ENCODE results near the gene GNAQ.

The GNAQ gene

GRCh38 chr9:77911928-77912327 lies 119.7 kb downstream of the GNAQ start:
- H3K4me2 ChIP-seq (ENCODE audit: low read length) = no peak overlapping the region
- no peak overlapping the region for H3K4me3 ChIP-seq (ENCODE audit: low read depth, low read length)
- DNase-seq = no peak
- H3K79me1 ChIP-seq (ENCODE audit: low read length) = no peaks in the 10 kb centered on the region
- H3K4me1 ChIP-seq (ENCODE audit: control insufficient read depth in 1 of 2, insufficient read depth in 2 of 2, low read length in 2 of 2) = peaks cover 0 to 5% of the 10 kb centered on the region in 2 experiments
- H4K8ac ChIP-seq (ENCODE audit: low read depth, low read length) = no peak overlapping the region
- no CpG with 5 or more reads among the region's 2 CpGs for WGBS (ENCODE audit: extremely low coverage, insufficient coverage, insufficient read length)
- no peak overlapping the region for H3K23ac ChIP-seq (ENCODE audit: low read length)
- no peak overlapping the region for H3K14ac ChIP-seq (ENCODE audit: low read length)
- H3K36me3 ChIP-seq (ENCODE audit: control insufficient read depth in 1 of 2, insufficient read depth in 2 of 2, low read length in 2 of 2) = no peaks in the 10 kb centered on the region
- H2BK12ac ChIP-seq (ENCODE audit: low read length) = no peak overlapping the region
- no peak overlapping the region for H2AK5ac ChIP-seq (ENCODE audit: low read length)
- no peak overlapping the region for H3K18ac ChIP-seq (ENCODE audit: low read length)
- H4K12ac ChIP-seq (ENCODE audit: low read depth, low read length) = no peak overlapping the region
- H2AFZ ChIP-seq (ENCODE audit: insufficient read depth, low read length, poor library complexity) = no peak overlapping the region
- no peak overlapping the region for H4K91ac ChIP-seq (ENCODE audit: low read depth, low read length)
- no peaks in the 10 kb centered on the region for H3K9me3 ChIP-seq (ENCODE audit: insufficient read depth, low read depth, low read length)
- H2BK5ac ChIP-seq (ENCODE audit: low read depth, low read length, poor library complexity) = no peak overlapping the region
- no peak overlapping the region for H3K4ac ChIP-seq (ENCODE audit: low read depth, low read length)
- no peak overlapping the region for H2BK120ac ChIP-seq (ENCODE audit: insufficient read depth, low read length, poor library complexity)
- H3K79me2 ChIP-seq (ENCODE audit: control insufficient read depth, insufficient read depth, low read length, poor library complexity) = no peaks in the 10 kb centered on the region
- H3K27ac ChIP-seq (ENCODE audit: low read depth, low read length) = no peak overlapping the region
- H3K9ac ChIP-seq (ENCODE audit: low read length) = no peak overlapping the region
- no peaks in the 10 kb centered on the region for H3K27me3 ChIP-seq (ENCODE audit: insufficient read depth, low read length)

DNA sequence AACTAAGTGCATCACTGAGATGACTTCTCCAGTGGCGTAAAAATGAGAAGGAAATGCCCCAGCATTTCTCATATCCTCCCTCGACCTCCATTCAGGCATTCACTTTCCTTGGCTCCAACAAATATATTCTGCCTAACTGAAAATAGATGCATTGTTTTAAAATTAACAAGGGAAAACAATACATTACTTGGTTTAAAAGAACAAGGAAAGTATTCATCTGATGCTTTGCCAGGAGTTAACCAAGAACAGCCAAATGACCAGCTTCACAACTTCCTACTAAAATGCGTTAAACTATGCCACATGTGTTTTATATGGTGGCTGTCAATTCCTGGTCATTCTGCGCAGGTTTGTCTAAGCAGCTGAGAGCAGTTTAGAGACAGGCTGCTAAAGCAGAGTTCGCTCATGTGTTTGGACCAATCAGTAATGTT lies 121.4 kb downstream of the GNAQ start:
- Histone ChIP-seq H3K79me1 (ENCODE audit: low read length) (no peaks in the 10 kb centered on the region), H3K4me1 (ENCODE audit: control insufficient read depth in 1 of 2, insufficient read depth in 2 of 2, low read length in 2 of 2) (peaks cover 0 to 5% of the 10 kb centered on the region in 2 experiments), H2BK12ac (ENCODE audit: low read length) (no peak overlapping the region), H3K27ac (ENCODE audit: low read depth, low read length) (no peak overlapping the region), H3K9me3 (ENCODE audit: insufficient read depth, low read depth, low read length) (no peaks in the 10 kb centered on the region), H3K4ac (ENCODE audit: low read depth, low read length) (no peak overlapping the region), H3K23ac (ENCODE audit: low read length) (no peak overlapping the region), H4K12ac (ENCODE audit: low read depth, low read length) (no peak overlapping the region), H3K27me3 (ENCODE audit: insufficient read depth, low read length) (no peaks in the 10 kb centered on the region), H4K91ac (ENCODE audit: low read depth, low read length) (no peak overlapping the region), H3K4me3 (ENCODE audit: low read depth, low read length) (no peak overlapping the region), H3K79me2 (ENCODE audit: control insufficient read depth, insufficient read depth, low read length, poor library complexity) (no peaks in the 10 kb centered on the region), H3K14ac (ENCODE audit: low read length) (no peak overlapping the region), H3K4me2 (ENCODE audit: low read length) (no peak overlapping the region), H4K8ac (ENCODE audit: low read depth, low read length) (no peak overlapping the region), H2BK5ac (ENCODE audit: low read depth, low read length, poor library complexity) (no peak overlapping the region), H2BK120ac (ENCODE audit: insufficient read depth, low read length, poor library complexity) (no peak overlapping the region), H3K36me3 (ENCODE audit: control insufficient read depth in 1 of 2, insufficient read depth in 2 of 2, low read length in 2 of 2) (no peaks in the 10 kb centered on the region), H2AFZ (ENCODE audit: insufficient read depth, low read length, poor library complexity) (no peak overlapping the region), H3K18ac (ENCODE audit: low read length) (no peak overlapping the region), H3K9ac (ENCODE audit: low read length) (no peak overlapping the region), H2AK5ac (ENCODE audit: low read length) (no peak overlapping the region)
- DNase-seq = no peak
- no CpG with 5 or more reads among the region's 5 CpGs for WGBS (ENCODE audit: extremely low coverage, insufficient coverage, insufficient read length)

DNA sequence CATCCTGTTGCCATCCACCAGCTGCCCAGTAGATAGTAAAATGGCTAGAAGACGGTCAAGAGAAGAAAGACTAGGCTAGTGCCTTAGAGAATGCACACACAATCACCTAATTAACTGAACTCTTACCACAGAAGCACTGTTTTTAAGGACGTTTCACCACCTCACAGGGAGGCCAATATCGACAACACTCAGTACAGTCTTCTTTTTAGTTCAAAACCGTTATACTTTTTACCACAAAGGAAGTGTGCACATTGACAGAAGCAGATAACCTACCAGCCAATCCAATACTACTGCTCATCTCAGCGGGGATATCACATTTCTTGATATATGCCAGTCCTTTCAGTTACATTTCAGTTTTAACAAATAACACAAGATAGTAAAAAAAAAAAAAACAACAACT lies 122.3 kb downstream of the GNAQ start:
- Histone ChIP-seq H3K79me1 (ENCODE audit: low read length) (no peaks in the 10 kb centered on the region), H2AFZ (ENCODE audit: insufficient read depth, low read length, poor library complexity) (no peak overlapping the region), H2AK5ac (ENCODE audit: low read length) (no peak overlapping the region), H3K9me3 (ENCODE audit: insufficient read depth, low read depth, low read length) (no peaks in the 10 kb centered on the region), H3K79me2 (ENCODE audit: control insufficient read depth, insufficient read depth, low read length, poor library complexity) (no peaks in the 10 kb centered on the region), H3K23ac (ENCODE audit: low read length) (no peak overlapping the region), H2BK12ac (ENCODE audit: low read length) (no peak overlapping the region), H3K27ac (ENCODE audit: low read depth, low read length) (no peak overlapping the region), H3K4ac (ENCODE audit: low read depth, low read length) (no peak overlapping the region), H4K8ac (ENCODE audit: low read depth, low read length) (no peak overlapping the region), H3K9ac (ENCODE audit: low read length) (no peak overlapping the region), H3K14ac (ENCODE audit: low read length) (no peak overlapping the region), H3K4me2 (ENCODE audit: low read length) (no peak overlapping the region), H3K4me1 (ENCODE audit: control insufficient read depth in 1 of 2, insufficient read depth in 2 of 2, low read length in 2 of 2) (peaks cover 0 to 5% of the 10 kb centered on the region in 2 experiments), H3K36me3 (ENCODE audit: control insufficient read depth in 1 of 2, insufficient read depth in 2 of 2, low read length in 2 of 2) (no peaks in the 10 kb centered on the region), H3K4me3 (ENCODE audit: low read depth, low read length) (no peak overlapping the region), H2BK5ac (ENCODE audit: low read depth, low read length, poor library complexity) (no peak overlapping the region), H2BK120ac (ENCODE audit: insufficient read depth, low read length, poor library complexity) (no peak overlapping the region), H3K27me3 (ENCODE audit: insufficient read depth, low read length) (no peaks in the 10 kb centered on the region), H3K18ac (ENCODE audit: low read length) (no peak overlapping the region), H4K12ac (ENCODE audit: low read depth, low read length) (no peak overlapping the region), H4K91ac (ENCODE audit: low read depth, low read length) (no peak overlapping the region)
- no peak for DNase-seq
- no CpG with 5 or more reads among the region's 5 CpGs for whole genome bisulfite sequencing (ENCODE audit: extremely low coverage, insufficient coverage, insufficient read length)

DNA sequence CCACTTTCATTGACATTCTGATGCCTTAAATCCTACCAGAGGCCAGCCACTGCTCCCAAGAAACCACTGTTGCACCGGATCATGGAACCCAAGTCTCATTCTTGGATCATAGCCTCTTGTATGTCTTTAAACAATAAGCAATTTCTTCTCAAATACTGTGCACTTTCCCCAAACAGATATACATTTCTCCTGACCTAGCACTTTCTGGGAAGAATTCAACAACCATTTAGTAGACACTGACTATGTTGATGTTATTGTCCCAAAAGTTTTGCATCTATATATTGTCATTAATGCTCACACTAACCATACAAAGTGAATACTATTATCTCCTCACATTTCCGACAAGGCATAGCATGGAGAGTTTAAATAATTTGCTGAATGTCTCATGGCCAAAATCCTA lies 123.3 kb downstream of the GNAQ start:
- H3K79me2 ChIP-seq (ENCODE audit: control insufficient read depth, insufficient read depth, low read length, poor library complexity) = no peaks in the 10 kb centered on the region
- no peak overlapping the region for H3K23ac ChIP-seq (ENCODE audit: low read length)
- H3K9me3 ChIP-seq (ENCODE audit: insufficient read depth, low read depth, low read length) = no peaks in the 10 kb centered on the region
- H3K79me1 ChIP-seq (ENCODE audit: low read length) = no peaks in the 10 kb centered on the region
- no peak overlapping the region for H2BK5ac ChIP-seq (ENCODE audit: low read depth, low read length, poor library complexity)
- H3K18ac ChIP-seq (ENCODE audit: low read length) = no peak overlapping the region
- no peak overlapping the region for H3K4ac ChIP-seq (ENCODE audit: low read depth, low read length)
- H3K4me1 ChIP-seq (ENCODE audit: control insufficient read depth in 1 of 2, insufficient read depth in 2 of 2, low read length in 2 of 2) = peaks cover 2 to 7% of the 10 kb centered on the region in 2 experiments
- H2AFZ ChIP-seq (ENCODE audit: insufficient read depth, low read length, poor library complexity) = no peak overlapping the region
- H2AK5ac ChIP-seq (ENCODE audit: low read length) = no peak overlapping the region
- H4K12ac ChIP-seq (ENCODE audit: low read depth, low read length) = no peak overlapping the region
- no peak for DNase-seq
- no peak overlapping the region for H4K8ac ChIP-seq (ENCODE audit: low read depth, low read length)
- H2BK12ac ChIP-seq (ENCODE audit: low read length) = no peak overlapping the region
- H4K91ac ChIP-seq (ENCODE audit: low read depth, low read length) = no peak overlapping the region
- no peak overlapping the region for H2BK120ac ChIP-seq (ENCODE audit: insufficient read depth, low read length, poor library complexity)
- no peaks in the 10 kb centered on the region for H3K36me3 ChIP-seq (ENCODE audit: control insufficient read depth in 1 of 2, insufficient read depth in 2 of 2, low read length in 2 of 2)
- H3K4me3 ChIP-seq (ENCODE audit: low read depth, low read length) = no peak overlapping the region
- no peak overlapping the region for H3K9ac ChIP-seq (ENCODE audit: low read length)
- WGBS (ENCODE audit: extremely low coverage, insufficient coverage, insufficient read length) = no CpG with 5 or more reads among the region's 2 CpGs
- no peaks in the 10 kb centered on the region for H3K27me3 ChIP-seq (ENCODE audit: insufficient read depth, low read length)
- no peak overlapping the region for H3K27ac ChIP-seq (ENCODE audit: low read depth, low read length)
- H3K14ac ChIP-seq (ENCODE audit: low read length) = no peak overlapping the region
- H3K4me2 ChIP-seq (ENCODE audit: low read length) = no peak overlapping the region
